Thoracic aorta (tissue), 2 donors: ENCODE data around the gene PEX14. TPM values are rescaled to one million over a fixed set of nuclear protein-coding genes. Genes with fewer than 3 reads are reported as not detected.
"Not testable (repeated sequence)": the region's sequence is repeated elsewhere in the genome, so short reads cannot be mapped to it uniquely, and the experiment has no call there.

ENCODE experiments used
- ATAC-seq: fragments of 150-250 bp; one replicate; pipeline ENCODE4 v1.8.0; 2017; ENCODE audit warnings: low read depth; ENCODE audit not compliant: insufficient number of reproducible peaks, low FRiP score
- DNase-seq: peaks from one replicate; pipeline ENCODE4 v3.0.0-alpha.2; 2020; ENCODE audit warnings: low spot score
- H3K27ac ChIP-seq, 2 donors: fragments of 200-600 bp; sonication (generic); 1 replicate in 1 of 2; 2 replicates in 1 of 2; pipeline ENCODE4 v1.5.1; 2016; ENCODE audit warnings: mild to moderate bottlenecking in 2 of 2, moderate library complexity in 2 of 2
- H3K27me3 ChIP-seq: fragments of 200-600 bp; sonication (generic); replicated peaks from 2 replicates; pipeline ENCODE4 v1.6.0; 2016; ENCODE audit warnings: mild to moderate bottlenecking; ENCODE audit not compliant: insufficient read depth
- H3K36me3 ChIP-seq: fragments of 200-600 bp; sonication (generic); one replicate; pipeline ENCODE4 v1.5.1; 2016
- H3K4me1 ChIP-seq, 2 donors: fragments of 200-600 bp; sonication (generic); 1 replicate in 1 of 2; 2 replicates in 1 of 2; pipeline versions ENCODE4 v1.5.1 to v1.6.0; 2016; ENCODE audit warnings: low read depth in 2 of 2, mild to moderate bottlenecking in 1 of 2; ENCODE audit not compliant: control insufficient read depth in 1 of 2
- H3K4me3 ChIP-seq: fragments of 200-600 bp; sonication (generic); 2 replicates; pipeline ENCODE4 v1.5.1; 2016; ENCODE audit warnings: mild to moderate bottlenecking
- H3K9me3 ChIP-seq: fragments of 200-600 bp; sonication (generic); 2 replicates; pipeline ENCODE4 v1.5.1; 2016
- total RNA-seq, 2 donors: library from RNA; depleted of rRNA; stranded (reverse); fragments of >200 nt; gene quantifications; one replicate each; pipeline versions ENCODE4 v1.1.0 to v1.2.3, GENCODE V29; 2016
- TF ChIP-seq, protein P1 (sequence below): fragments of 200-600 bp; sonication (generic); IDR thresholded peaks from one replicate; pipeline ENCODE4 v1.5.1; 2019; ENCODE audit warnings: antibody characterized with exemption

Gene PEX14
- total RNA-seq, 2 donors from 2014 or later: 11.5 to 22.6 TPM

DNA sequence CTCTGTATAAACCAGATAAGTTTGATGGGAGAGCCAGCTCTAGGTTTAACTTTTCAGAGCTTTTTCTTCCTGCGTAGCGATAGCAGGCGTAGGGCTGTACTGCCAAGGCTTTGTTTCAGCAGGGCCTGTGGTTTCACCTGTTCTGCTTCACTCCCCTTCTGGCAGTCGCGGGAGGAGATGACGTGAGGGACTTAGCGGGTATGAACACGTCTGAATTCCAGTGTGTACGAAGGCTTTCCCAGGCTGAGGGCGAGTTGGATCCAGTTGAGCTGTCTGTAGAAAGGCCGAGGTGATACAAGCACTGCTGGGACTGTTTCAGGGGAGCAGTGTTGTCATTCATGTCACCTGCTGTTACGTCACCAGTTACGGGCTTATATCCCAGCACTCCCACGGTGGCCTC is 21.2 kb downstream of the PEX14 start:
- Histone ChIP-seq H3K4me3 (no peak overlapping the region), H3K27ac (no peak overlapping the region), H3K9me3 (no peaks in the 10 kb centered on the region), H3K36me3 (peaks cover 7% of the 10 kb centered on the region), H3K4me1 (peaks cover 7 to 12% of the 10 kb centered on the region in 2 donors), H3K27me3 (no peaks in the 10 kb centered on the region)
- ATAC-seq (no peak), DNase-seq (no peak)
- TF ChIP-seq, protein P1, sequence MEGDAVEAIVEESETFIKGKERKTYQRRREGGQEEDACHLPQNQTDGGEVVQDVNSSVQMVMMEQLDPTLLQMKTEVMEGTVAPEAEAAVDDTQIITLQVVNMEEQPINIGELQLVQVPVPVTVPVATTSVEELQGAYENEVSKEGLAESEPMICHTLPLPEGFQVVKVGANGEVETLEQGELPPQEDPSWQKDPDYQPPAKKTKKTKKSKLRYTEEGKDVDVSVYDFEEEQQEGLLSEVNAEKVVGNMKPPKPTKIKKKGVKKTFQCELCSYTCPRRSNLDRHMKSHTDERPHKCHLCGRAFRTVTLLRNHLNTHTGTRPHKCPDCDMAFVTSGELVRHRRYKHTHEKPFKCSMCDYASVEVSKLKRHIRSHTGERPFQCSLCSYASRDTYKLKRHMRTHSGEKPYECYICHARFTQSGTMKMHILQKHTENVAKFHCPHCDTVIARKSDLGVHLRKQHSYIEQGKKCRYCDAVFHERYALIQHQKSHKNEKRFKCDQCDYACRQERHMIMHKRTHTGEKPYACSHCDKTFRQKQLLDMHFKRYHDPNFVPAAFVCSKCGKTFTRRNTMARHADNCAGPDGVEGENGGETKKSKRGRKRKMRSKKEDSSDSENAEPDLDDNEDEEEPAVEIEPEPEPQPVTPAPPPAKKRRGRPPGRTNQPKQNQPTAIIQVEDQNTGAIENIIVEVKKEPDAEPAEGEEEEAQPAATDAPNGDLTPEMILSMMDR: no peak

DNA sequence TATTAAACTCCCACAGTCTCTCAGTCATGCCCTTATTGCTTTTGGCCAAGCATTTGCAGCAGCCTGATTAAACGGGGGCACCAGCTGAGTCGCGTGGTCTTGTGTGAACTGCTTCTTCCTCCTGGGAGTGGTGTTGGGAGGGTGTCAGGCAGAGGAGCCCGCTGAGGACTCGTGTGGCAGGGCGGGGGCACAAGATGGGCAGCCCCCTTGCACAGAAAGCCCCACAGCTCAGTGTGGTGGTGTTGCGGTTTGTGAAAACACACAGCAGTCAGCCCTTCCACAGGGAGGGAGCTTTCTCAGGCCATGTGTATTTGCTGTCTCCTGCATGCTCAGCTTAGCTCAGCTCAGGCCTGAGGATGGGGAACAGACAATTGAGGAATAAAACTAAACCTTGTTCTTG is 22.4 kb downstream of the PEX14 start:
- no peak for DNase-seq
- TF ChIP-seq, protein P1: no peak
- no peaks in the 10 kb centered on the region for H3K27me3 ChIP-seq
- H3K36me3 ChIP-seq: peaks cover 7% of the 10 kb centered on the region
- H3K9me3 ChIP-seq: no peaks in the 10 kb centered on the region
- no peak overlapping the region for H3K27ac ChIP-seq
- H3K4me3 ChIP-seq: no peak overlapping the region
- ATAC-seq: no peak
- peaks cover 7 to 12% of the 10 kb centered on the region in 2 donors for H3K4me1 ChIP-seq

DNA sequence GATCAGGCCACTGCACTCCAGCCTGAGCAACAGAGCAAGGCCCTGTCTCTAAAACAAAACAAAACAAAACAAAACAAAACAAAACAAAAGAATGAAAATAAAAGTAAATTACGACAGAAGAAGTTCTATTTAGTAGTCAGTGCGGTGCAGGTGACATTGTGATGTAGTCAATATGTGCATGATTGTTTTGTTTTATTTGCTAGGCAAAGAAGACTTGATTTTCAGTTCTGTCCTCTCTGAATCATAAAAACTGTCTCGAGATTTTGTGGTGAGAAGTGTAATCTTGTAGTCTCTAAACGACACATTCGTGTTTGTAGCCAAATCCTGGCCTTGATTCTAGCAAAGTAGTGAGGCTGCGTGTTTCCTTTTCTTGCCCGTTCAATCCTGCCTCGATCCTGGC is 23.5 kb downstream of the PEX14 start:
- H3K36me3 ChIP-seq: peaks cover 7% of the 10 kb centered on the region
- ATAC-seq (no peak), DNase-seq (no peak)
- TF ChIP-seq, protein P1: no peak
- H3K4me3 ChIP-seq: no peak overlapping the region
- H3K27ac ChIP-seq: no peak overlapping the region
- no peaks in the 10 kb centered on the region for H3K9me3 ChIP-seq
- H3K4me1 ChIP-seq: peaks cover 7 to 12% of the 10 kb centered on the region in 2 donors
- no peaks in the 10 kb centered on the region for H3K27me3 ChIP-seq

DNA sequence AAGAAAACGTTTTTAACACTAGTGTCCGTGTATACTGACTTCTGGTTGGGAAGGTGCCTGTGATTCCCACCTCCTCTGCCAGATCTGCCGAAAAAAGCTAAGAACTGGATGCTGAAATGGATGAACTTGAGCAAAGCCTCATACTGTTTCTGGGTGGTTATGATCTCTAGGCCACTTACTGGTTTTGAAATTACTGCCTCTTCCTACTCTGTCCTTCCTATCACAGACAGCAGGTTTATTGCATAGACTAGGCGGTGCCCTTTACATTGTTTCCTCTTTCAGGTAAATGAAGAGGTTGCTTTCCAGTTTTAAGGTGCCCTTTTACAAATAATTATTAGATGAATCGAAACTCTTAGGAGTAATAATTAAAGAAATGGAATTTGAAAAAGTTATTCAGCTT is 27.5 kb downstream of the PEX14 start:
- ATAC-seq (no peak), DNase-seq (no peak)
- Histone ChIP-seq H3K9me3 (no peaks in the 10 kb centered on the region), H3K4me3 (no peak overlapping the region), H3K27me3 (no peaks in the 10 kb centered on the region), H3K36me3 (no peaks in the 10 kb centered on the region), H3K4me1 (peaks cover 0 to 4% of the 10 kb centered on the region in 2 donors), H3K27ac (no peak overlapping the region)
- TF ChIP-seq, protein P1: no peak

DNA sequence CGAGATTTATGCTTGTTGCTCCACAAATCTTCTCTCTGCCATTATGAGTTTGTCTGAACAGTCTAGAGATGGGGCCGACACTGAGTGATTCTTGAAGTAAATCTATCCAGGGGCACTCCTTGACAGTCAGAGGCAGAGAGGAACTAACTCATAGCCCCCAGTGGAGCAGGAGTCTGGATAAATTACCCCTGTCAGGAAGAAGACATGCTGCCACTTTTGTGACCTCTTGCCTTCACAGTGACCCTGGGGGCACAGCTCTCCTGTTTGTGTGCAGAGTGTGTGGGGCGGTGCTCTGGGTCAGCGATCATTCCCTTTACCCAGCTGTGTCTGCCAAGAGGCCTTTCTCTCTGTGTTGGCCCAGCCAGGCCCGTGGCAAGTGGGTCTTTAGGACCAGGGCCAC is 29.5 kb downstream of the PEX14 start:
- H3K27ac ChIP-seq: no peak overlapping the region
- ATAC-seq (no peak), DNase-seq (no peak)
- TF ChIP-seq, protein P1: no peak
- H3K4me3 ChIP-seq: no peak overlapping the region
- H3K36me3 ChIP-seq: no peaks in the 10 kb centered on the region
- H3K4me1 ChIP-seq: peaks cover 4 to 13% of the 10 kb centered on the region in 2 donors
- H3K27me3 ChIP-seq: no peaks in the 10 kb centered on the region
- H3K9me3 ChIP-seq: no peaks in the 10 kb centered on the region

DNA sequence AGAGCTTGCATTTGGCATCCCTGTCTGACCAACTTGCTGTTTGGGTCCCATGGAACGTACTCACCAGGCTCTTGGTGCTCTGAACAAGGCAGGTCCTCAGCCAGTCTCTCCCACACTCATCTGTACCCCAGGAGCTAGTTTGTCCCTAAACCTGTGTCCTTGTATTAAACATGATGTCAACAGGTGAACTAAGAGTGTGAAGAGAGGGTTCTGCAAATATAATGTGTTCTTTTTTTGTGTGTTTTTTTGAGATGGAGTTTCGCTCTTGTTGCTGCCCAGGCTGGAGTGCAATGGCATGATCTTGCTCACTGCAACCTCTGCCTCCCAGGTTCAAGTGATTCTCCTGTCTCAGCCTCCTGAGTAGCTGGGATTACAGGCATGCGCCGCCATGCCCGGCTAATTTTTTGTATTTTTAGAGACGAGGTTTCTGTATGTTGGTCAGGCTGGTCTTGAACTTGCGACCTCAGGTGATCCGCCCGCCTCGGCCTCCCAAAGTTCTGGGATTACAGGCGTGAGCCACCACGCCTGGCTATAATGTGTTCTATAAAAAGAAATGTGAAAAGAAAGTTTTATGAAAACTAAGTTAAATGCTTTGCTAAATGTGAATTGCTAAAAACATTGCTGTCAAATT is 31.4 kb downstream of the PEX14 start:
- not testable (repeated sequence) for H3K36me3 ChIP-seq, H3K9me3 ChIP-seq, H3K27me3 ChIP-seq, ATAC-seq, DNase-seq, H3K27ac ChIP-seq, H3K4me3 ChIP-seq
- peaks cover 10 to 29% of the 10 kb centered on the region in 2 donors for H3K4me1 ChIP-seq
